Lower leg skin (tissue), 4 donors: ENCODE data around the gene NDUFA12. TPM values are rescaled to one million over a fixed set of nuclear protein-coding genes. Genes with fewer than 3 reads are reported as not detected.

Experiments used
- DNase-seq, 2 donors: peaks; one replicate each; pipeline ENCODE4 v3.0.0-alpha.2; 2019; ENCODE audit warnings: low spot score in 2 of 2
- H3K4me3 ChIP-seq: fragments of 200-600 bp; sonication (generic); 2 replicates; pipeline ENCODE4 v1.5.1; 2017; ENCODE audit warnings: mild to moderate bottlenecking, low read depth; ENCODE audit not compliant: poor library complexity, severe bottlenecking
- CTCF ChIP-seq, 3 donors: fragments of 450-650 bp; IDR thresholded peaks; one replicate each; pipeline ENCODE4 v1.5.1; 2016; ENCODE audit warnings: antibody characterized with exemption in 3 of 3, mild to moderate bottlenecking in 3 of 3, moderate library complexity in 2 of 3
- POLR2A ChIP-seq, 2 donors: fragments of 450-650 bp; IDR thresholded peaks; one replicate each; pipeline ENCODE4 v1.6.1; 2016 to 2017; ENCODE audit warnings: antibody characterized with exemption in 2 of 2, mild to moderate bottlenecking in 1 of 2, moderate library complexity in 1 of 2
- WGBS, 2 donors: methylation state at CpG; one replicate each; pipeline ENCODE4 v1.1.5; 2018; 5-methylcytosine and 5-hydroxymethylcytosine counted together
- intact Hi-C: fragments of 100-400 bp; cut with DNase I; formaldehyde crosslinking; loops from one replicate; pipeline ENCODE4 v1.15.0; 2023; ENCODE audit warnings: low total_unique reads
- total RNA-seq, 4 donors: library from RNA; depleted of rRNA; stranded (reverse); fragments of >200 nt; gene quantifications; one replicate each; pipeline ENCODE4 v1.1.0, GENCODE V29; 2016

The NDUFA12 gene
- total RNA-seq, 4 donors from 2014 or later = 97.1 to 124 (median 99.8) TPM

GRCh38 chr12:95016120-95016519, 12.6 kb upstream of the NDUFA12 start:
- TF ChIP-seq CTCF (IDR thresholded peaks at IDR 0.05) (no peak), POLR2A (IDR thresholded peaks at IDR 0.05) (no peak)
- intact Hi-C loops = no loop called here
- DNase-seq = no peak
- 96 to 97% methylated on average over 2 of the region's 2 CpGs for WGBS, 2 donors
- no peak overlapping the region for H3K4me3 ChIP-seq

GRCh38 chr12:95014554-95014953, 11.1 kb upstream of the NDUFA12 start:
- TF ChIP-seq CTCF (IDR thresholded peaks at IDR 0.05) (no peak), POLR2A (IDR thresholded peaks at IDR 0.05) (no peak)
- DNase-seq = no peak
- H3K4me3 ChIP-seq = no peak overlapping the region
- intact Hi-C loops = no loop called here

- TF ChIP-seq CTCF (IDR thresholded peaks at IDR 0.05) (no peak), POLR2A (IDR thresholded peaks at IDR 0.05) (no peak)
- no peak overlapping the region for H3K4me3 ChIP-seq
- intact Hi-C loops = no loop called here
- DNase-seq = no peak
- WGBS, 2 donors = 82 to 87% methylated on average over 4 of the region's 4 CpGs
Observed at GRCh38 chr12:95006206-95006605, 2.7 kb upstream of the NDUFA12 start.

- H3K4me3 ChIP-seq = no peak overlapping the region
- 79 to 90% methylated on average over 2 of the region's 2 CpGs for WGBS, 2 donors
- no peak for DNase-seq
- intact Hi-C loops = no loop called here
- no peak for TF ChIP-seq CTCF (IDR thresholded peaks at IDR 0.05)
- no peak for TF ChIP-seq POLR2A (IDR thresholded peaks at IDR 0.05)
Observed at GRCh38 chr12:95004610-95005009, 1.1 kb upstream of the NDUFA12 start.

- no peak for DNase-seq
- intact Hi-C loops = no loop called here
- H3K4me3 ChIP-seq = peak overlapping the region; percentile 79
- no peak for TF ChIP-seq POLR2A (IDR thresholded peaks at IDR 0.05)
- no peak for TF ChIP-seq CTCF (IDR thresholded peaks at IDR 0.05)
- WGBS, 2 donors = 63 to 67% methylated on average over 15 of the region's 15 CpGs
Observed at GRCh38 chr12:95003921-95004272, 400 bp upstream of the NDUFA12 start.

GRCh38 chr12:95002754-95003153, 743 bp downstream of the NDUFA12 start:
- DNase-seq = no peak
- TF ChIP-seq CTCF (IDR thresholded peaks at IDR 0.05) (no peak), POLR2A (IDR thresholded peaks at IDR 0.05) (no peak)
- intact Hi-C loops = no loop called here
- WGBS, 2 donors = 21 to 22% methylated on average over 3 of the region's 3 CpGs
- H3K4me3 ChIP-seq = peak overlapping the region; percentile 79
